Limb (tissue), 2 donors: Measurements from ENCODE around the gene FBXW4.

Experiments used
- DNase-seq, 2 donors: peaks; one replicate each; pipeline ENCODE4 v3.0.0-alpha.2; 2016; ENCODE audit errors: extremely low spot score in 2 of 2

Gene FBXW4

GRCh38 chr10:101656890-101657289 lies 38.1 kb downstream of the FBXW4 start:
- no peak for DNase-seq

- no peak for DNase-seq
Measured at GRCh38 chr10:101655570-101655969, 39.4 kb downstream of the FBXW4 start.

GRCh38 chr10:101653536-101653935 lies 41.4 kb downstream of the FBXW4 start:
- DNase-seq: no peak

- DNase-seq: no peak
Measured at GRCh38 chr10:101651336-101651735, 43.6 kb downstream of the FBXW4 start.

DNA sequence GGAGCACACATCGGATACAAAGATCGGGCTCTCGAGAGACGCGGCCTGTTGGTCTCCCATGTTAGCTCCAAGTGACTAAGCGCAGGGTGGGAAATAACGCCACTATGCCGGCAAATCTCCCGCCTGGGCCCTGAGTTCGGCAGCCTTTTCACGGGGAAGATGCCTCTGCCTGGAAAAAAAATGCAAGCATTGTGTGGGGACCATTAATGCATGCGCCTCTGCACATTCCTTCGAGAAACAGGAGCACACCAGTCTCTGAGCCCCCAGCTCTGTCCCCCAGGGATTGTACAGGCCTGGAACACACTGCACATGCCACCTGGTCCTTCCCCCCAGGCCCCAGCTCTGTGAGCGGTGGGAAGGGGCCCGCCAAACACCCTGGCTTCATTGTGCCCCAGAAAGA lies 44.1 kb downstream of the FBXW4 start:
- no peak for DNase-seq

- DNase-seq: no peak
Measured at GRCh38 chr10:101649525-101650085, 45.4 kb downstream of the FBXW4 start.

DNA sequence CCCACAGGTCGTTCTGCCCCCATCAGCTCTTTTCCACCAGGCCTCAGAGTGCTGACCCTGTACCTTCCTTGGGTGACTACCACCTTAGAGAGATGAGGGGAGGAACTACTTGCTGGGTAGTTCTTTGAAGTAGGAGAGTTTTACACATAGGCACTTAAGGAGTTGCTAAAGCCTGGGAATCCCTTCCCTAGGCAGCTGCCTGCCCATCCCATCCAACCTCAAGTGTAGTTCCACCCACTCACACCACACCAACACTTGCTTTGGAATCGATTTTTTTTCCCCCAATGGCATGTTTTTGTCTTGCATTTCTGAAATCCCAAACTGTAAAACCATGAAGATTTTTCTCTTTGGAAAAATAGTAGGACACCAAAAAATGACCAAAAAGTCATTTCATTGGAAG lies 47.7 kb downstream of the FBXW4 start:
- DNase-seq: no peak

DNA sequence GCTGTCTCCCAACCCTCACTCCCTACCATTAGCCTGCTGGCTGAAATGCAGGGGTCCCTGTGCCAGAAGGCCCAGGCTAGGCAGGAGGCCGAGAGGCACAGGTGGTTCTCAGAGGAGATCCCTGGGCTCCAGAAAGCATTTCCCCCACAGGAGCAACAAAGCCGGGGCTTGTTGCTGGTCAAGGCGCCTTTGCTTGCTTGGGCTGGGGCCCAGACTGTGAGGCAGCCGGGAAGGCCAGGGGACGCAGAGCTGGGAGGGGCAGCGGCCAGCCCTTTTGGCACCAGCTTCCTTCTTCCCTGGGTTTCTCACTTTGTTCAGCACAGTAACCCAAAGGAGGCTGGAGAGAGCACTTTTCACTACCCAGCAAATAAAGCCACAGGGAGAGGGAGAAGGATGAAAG lies 48.6 kb downstream of the FBXW4 start:
- no peak for DNase-seq

- no peak for DNase-seq
Measured at GRCh38 chr10:101645659-101646058, 49.3 kb downstream of the FBXW4 start.

DNA sequence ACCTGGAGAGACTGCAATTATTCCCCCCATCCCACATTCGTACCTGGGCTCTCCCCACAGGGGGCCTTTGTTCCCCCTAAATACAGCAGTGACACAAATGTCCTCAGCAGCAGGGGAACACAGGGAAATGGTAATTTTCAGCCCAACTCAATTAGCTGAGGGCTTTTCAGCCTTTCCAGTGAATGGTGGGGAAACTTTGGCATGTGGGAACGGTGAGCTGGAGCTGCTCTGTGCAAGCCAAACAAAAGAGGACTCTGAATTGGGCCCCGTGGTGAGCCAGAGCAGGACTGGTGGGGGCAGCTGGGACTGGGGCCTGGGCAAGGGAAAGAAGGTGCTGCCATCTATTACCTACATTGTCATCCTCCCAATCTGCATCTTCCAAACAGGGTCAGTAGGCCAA lies 51.0 kb downstream of the FBXW4 start:
- no peak for DNase-seq

- no peak for DNase-seq
Measured at GRCh38 chr10:101643546-101643945, 51.4 kb downstream of the FBXW4 start.

GRCh38 chr10:101639141-101639900 lies 55.6 kb downstream of the FBXW4 start:
- no peak for DNase-seq

DNA sequence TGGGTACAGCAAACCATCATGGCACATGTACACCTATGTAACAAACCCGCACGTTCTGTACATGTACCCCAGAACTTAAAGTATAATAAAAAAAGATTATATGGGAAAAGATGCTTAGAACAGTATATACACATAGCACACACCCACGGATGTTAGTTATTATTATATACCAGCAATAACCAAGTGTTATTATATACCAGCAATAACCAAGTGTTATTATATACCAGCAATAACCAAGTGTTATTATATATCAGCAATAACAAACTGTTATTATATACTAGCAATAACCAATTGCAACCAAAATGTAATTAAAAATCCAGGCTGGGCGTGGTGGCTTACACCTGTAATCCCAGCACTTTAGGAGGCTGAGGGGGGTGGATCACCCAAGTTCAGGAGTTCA lies 61.5 kb downstream of the FBXW4 start:
- peak in 1 of 2 donors; percentile 1 for DNase-seq

- peak in 1 of 2 donors; percentile 4 for DNase-seq
Measured at GRCh38 chr10:101631821-101632475, 63.0 kb downstream of the FBXW4 start.

DNA sequence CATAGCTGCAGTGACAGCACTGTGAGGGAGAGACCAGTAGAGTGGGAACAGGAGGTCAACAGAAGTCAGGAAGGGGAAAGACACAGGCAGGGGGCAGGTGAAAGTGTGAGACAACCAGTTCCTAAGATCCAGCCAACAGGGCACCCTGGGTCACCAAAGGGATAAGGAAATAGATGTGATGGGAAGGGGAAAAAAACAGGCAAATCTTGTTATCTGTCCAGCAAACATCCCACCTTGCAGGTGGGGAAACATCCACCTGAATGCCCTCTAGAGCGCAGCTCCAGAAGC lies 64.4 kb downstream of the FBXW4 start:
- no peak for DNase-seq

DNA sequence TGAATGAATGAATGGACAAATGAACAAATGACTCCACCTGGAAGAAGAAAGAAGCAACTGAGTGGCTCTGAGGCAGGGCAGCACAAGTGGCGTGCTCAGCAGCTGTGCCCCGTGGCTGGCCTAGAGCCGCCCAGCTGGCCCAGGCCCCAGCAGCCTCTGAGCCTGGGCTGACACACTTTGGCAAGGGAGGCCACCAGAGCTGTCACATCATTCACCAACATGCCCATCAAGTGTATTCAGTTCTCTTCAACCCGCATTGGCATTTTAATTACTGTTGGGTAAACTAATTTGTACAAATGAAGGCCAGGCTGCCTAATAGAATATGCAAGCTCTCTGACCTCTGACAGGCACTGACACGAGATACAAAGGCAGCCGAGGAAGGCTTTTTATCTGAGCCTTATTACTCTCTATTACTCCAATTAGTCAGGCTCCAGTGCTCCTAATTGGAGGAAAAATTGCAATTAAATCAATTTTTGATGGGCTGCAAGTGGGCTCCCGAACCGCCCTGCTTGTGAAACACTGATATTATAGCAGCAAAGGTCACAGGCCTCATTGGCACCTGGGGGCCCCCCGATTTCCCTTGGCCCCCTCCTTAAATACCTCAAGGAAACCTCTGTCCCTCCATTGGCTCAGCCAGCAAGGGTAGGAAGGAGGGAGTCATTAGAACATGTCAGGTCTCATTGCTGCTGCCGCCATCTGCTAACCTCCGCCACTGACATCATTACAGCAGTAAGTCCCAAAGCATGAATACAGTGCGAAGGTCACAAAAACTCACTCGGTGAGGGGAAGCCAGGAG lies 64.9 kb downstream of the FBXW4 start:
- DNase-seq: peak in 1 of 2 donors; percentile 7

DNA sequence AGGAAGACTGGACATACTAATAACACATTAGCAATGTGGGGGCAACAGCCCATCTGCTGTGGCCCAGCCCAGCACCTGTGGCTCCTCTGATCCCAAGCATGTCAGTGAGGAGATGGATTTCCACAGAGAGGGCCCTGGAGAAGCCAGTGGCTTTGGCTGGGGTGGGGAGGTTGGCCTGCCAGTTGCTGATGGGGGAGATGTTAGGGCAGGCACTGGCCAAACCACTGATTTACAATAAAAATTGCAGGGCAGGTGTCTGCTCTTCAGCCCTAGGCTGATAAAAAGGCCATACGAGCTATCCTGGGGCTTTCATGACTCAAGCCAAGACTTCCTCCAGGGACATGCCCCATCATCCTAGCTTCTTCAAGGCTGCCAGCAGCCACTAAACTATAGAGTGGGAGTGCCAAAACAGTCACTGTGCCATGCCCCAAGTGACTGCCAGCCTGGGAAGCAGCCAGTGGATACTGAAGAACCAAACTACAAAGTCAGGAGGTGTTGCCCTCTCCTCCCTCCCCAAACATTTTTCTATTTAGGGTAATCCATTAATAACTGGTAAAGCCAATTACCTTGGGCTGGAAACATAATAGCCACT lies 69.1 kb downstream of the FBXW4 start:
- no peak for DNase-seq

DNA sequence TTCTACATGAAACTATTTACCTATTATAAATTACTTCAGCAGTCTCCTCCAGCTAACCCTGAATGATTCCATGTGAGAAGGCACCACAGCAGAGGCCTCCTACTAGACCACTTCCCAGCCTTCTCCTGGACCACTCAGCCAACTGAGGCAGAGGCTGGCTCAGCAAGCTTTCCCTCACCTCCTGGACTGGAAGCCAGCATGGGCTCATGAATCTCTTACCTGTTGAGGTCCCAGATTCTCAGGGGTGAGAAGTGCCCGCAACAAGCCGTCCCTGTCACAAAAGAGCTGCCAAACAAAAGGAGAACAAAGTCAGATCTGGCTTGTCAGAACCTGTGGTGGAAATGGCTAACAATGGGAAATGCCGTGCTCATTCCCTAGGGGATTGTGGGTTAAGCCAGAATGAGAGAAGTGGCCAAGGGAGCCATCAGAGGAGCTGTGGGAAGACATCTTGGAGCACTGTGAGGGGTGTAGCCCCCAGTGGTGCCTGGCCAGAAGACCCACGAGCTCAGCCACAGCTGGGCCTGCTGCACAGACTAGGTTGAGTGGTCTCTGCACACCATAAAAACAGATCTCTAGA lies 70.4 kb downstream of the FBXW4 start:
- no peak for DNase-seq

DNA sequence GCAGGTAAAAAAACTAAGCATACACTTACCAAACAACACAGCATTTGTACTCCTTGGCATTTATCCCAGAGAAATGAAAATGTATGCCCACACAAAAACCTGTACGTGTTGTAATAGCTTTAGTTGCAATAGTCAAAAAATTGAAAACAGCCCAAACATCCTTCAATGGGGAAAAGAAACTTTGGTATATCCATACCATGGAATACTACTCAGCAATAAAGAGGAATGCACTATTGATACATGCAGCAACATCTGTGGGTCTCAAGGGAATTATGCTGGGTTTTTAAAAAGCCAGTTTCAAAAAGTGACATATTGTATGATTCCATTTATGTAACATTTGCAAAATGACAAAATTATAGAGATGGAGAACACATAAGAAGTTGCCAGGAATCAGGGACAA lies 71.4 kb downstream of the FBXW4 start:
- no peak for DNase-seq

DNA sequence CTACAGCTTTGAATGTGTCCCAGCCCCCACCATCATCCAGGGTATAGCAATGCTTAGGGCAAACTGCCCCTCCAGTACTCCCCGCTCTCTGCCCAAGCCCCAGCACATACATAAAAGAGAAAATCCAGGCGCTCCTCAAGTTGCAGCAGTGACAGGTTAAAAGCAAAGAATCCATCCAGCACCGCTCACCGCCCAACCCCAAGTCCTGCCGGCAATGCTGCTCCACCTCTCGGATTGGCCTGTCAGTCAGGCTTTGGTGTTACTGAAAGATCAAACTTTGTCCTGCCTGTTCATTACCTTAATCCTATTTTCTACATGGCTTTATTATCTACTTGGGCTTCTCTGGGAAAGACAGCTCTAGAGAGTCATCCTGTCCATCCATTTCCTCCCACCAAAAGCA lies 75.0 kb downstream of the FBXW4 start:
- DNase-seq: no peak

GRCh38 chr10:101618871-101619270 lies 76.1 kb downstream of the FBXW4 start:
- no peak for DNase-seq
